Thyroid gland (tissue), 4 donors: ENCODE results near the gene GPLD1. TPM values are rescaled to one million over a fixed set of nuclear protein-coding genes. Genes with fewer than 3 reads are reported as not detected.
"Not testable (repeated sequence)": the region's sequence is repeated elsewhere in the genome, so short reads cannot be mapped to it uniquely, and the experiment has no call there.

ENCODE experiments used
- DNase-seq, 2 donors: peaks; one replicate each; pipeline ENCODE4 v3.0.0-alpha.2; 2019
- H3K27ac ChIP-seq, 3 donors: fragments of 200-600 bp; sonication (generic); 1 replicate in 2 of 3; 2 replicates in 1 of 3; pipeline ENCODE4 v1.5.1; 2016 to 2019; ENCODE audit warnings: mild to moderate bottlenecking in 1 of 3, moderate library complexity in 1 of 3
- H3K27me3 ChIP-seq: fragments of 200-600 bp; sonication (generic); one replicate; pipeline ENCODE4 v1.5.1; 2019
- H3K36me3 ChIP-seq, 2 donors: fragments of 200-600 bp; sonication (generic); one replicate each; pipeline ENCODE4 v1.5.1; 2016 to 2019
- H3K4me1 ChIP-seq, 2 donors: fragments of 200-600 bp; sonication (generic); one replicate each; pipeline ENCODE4 v1.5.1; 2017 to 2019
- H3K4me3 ChIP-seq, 3 donors: fragments of 200-600 bp; sonication (generic); replicated peaks in 1 of 3; 1 replicate in 2 of 3; 2 replicates in 1 of 3; pipeline ENCODE4 v1.5.1; 2016; ENCODE audit warnings: mild to moderate bottlenecking in 1 of 3
- H3K9me3 ChIP-seq: fragments of 200-600 bp; sonication (generic); one replicate; pipeline ENCODE4 v1.5.1; 2017
- POLR2A ChIP-seq, 2 donors: fragments of 450-650 bp; IDR thresholded peaks; one replicate each; pipeline ENCODE4 v1.6.1; 2017; ENCODE audit warnings: antibody characterized with exemption in 2 of 2, mild to moderate bottlenecking in 2 of 2, moderate library complexity in 1 of 2
- WGBS, 2 donors: methylation state at CpG; one replicate each; pipeline ENCODE4 v1.1.5; 2017; 5-methylcytosine and 5-hydroxymethylcytosine counted together
- intact Hi-C: fragments of 100-400 bp; cut with DNase I; formaldehyde crosslinking; loops from one replicate; pipeline ENCODE4 v1.15.1; 2023
- total RNA-seq, 4 donors: library from RNA; depleted of rRNA; stranded (reverse); fragments of >200 nt; gene quantifications; one replicate each; pipeline ENCODE4 v1.2.3, GENCODE V29; 2016
- TF ChIP-seq, protein P1 (sequence below), 6 experiments: fragments of 200-600 bp in 3 of 6; fragments of 450-650 bp in 3 of 6; sonication (generic) in 3 of 6; IDR thresholded peaks; one replicate each; pipeline ENCODE4 v1.5.1; 2016 to 2019; ENCODE audit warnings: antibody characterized with exemption in 6 of 6, mild to moderate bottlenecking in 2 of 6, inconsistent platforms in 1 of 6, moderate library complexity in 1 of 6

Gene GPLD1
- total RNA-seq, 4 donors from 2014 or later = 5.1 to 15.2 (median 8.5) TPM

DNA sequence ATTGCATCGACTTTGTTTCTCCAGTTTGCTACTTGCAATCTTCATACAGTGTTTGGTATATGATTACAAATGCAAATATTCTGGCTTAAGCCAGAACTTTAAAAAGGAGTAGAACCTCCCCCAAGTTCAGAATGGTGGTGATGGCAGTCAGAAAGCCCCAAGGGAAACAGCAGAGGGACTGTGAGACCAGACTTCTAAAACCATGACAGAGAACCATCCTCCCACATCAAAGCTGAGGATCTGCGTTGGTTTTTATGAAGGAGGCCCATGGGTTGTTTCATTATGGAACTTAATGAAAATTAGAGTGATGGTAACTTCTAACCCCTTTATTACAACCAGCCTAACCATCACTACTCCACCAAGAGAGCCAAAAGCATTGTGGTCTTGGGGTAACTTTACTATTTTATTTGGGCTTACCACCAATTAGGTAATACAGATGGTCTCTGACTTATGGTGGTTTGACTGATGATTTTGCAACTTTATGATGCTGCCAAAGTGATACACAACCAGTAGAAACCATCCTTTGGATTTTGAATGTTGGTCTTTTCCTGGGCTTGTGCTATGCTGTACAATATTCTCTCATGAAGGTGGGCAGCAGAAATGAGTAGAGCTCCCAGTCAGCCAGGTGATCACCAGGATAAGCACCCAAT, 97.5 kb downstream of the GPLD1 start:
- intact Hi-C loops = loop anchor here (10.0 kb wide), 1 partner anchor 327 kb away; no protein-coding TSS in a partner anchor
- no peak for TF ChIP-seq POLR2A (IDR thresholded peaks at IDR 0.05)
- TF ChIP-seq, protein P1, sequence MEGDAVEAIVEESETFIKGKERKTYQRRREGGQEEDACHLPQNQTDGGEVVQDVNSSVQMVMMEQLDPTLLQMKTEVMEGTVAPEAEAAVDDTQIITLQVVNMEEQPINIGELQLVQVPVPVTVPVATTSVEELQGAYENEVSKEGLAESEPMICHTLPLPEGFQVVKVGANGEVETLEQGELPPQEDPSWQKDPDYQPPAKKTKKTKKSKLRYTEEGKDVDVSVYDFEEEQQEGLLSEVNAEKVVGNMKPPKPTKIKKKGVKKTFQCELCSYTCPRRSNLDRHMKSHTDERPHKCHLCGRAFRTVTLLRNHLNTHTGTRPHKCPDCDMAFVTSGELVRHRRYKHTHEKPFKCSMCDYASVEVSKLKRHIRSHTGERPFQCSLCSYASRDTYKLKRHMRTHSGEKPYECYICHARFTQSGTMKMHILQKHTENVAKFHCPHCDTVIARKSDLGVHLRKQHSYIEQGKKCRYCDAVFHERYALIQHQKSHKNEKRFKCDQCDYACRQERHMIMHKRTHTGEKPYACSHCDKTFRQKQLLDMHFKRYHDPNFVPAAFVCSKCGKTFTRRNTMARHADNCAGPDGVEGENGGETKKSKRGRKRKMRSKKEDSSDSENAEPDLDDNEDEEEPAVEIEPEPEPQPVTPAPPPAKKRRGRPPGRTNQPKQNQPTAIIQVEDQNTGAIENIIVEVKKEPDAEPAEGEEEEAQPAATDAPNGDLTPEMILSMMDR (IDR thresholded peaks at IDR 0.05) = no peak

DNA sequence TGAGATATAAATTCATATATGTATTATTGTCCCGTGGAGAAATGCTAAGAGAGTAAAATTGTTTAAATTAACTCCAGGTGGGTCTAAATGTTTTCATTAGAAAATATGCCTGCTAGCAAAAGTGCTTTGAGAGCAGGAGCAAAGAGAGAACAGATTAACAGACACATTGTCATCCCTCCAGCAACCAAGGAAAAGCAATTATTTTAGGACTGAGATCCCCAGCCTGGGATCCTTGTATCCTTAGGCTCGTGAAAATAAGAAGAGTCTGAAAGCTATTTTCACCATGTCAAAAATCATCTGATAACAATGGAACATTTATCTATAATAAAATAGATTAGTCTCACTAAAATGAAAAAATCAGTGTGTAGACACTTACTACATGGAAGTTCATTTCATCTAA, 98.2 kb downstream of the GPLD1 start:
- no peak for DNase-seq
- no peak for TF ChIP-seq POLR2A (IDR thresholded peaks at IDR 0.05)
- TF ChIP-seq, protein P1 (IDR thresholded peaks at IDR 0.05) = no peak

More for the DNA sequence above, 97.5 kb downstream of the GPLD1 start:
- DNase-seq = no peak
- Histone ChIP-seq H3K4me3 (no peak overlapping the region), H3K4me1 (no peaks in the 10 kb centered on the region), H3K36me3 (no peaks in the 10 kb centered on the region), H3K9me3 (no peaks in the 10 kb centered on the region), H3K27ac (no peak overlapping the region), H3K27me3 (no peaks in the 10 kb centered on the region)
- WGBS, 2 donors = 81 to 84% methylated on average over 2 of the region's 2 CpGs

DNA sequence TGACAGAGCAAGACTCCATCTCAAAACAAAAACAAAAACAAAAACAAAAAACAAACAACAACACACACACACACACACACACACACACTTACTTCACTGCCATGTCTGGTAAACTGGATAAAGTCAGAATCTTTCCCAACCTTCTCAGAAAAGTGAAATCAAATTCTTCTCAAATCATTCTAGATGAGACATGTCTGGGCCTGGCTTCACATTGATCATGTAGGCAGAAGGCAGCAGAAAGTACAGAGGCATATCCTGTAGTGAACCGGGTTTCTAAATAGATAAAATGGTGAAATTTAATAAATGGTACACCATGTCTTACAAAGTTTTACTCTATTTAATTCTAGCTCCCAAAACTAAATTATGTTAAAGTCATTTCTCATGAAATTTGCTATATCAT, 101.6 kb downstream of the GPLD1 start:
- Histone ChIP-seq H3K27ac (no peak overlapping the region), H3K4me3 (no peak overlapping the region), H3K36me3 (no peaks in the 10 kb centered on the region), H3K4me1 (no peaks in the 10 kb centered on the region), H3K27me3 (no peaks in the 10 kb centered on the region), H3K9me3 (no peaks in the 10 kb centered on the region)
- intact Hi-C loops = no loop called here
- 90 to 96% methylated on average over 1 of the region's 1 CpG for WGBS, 2 donors
- TF ChIP-seq POLR2A (IDR thresholded peaks at IDR 0.05) = no peak
- DNase-seq = no peak

More for the DNA sequence above, 98.2 kb downstream of the GPLD1 start:
- Histone ChIP-seq H3K36me3 (no peaks in the 10 kb centered on the region), H3K9me3 (no peaks in the 10 kb centered on the region), H3K27ac (no peak overlapping the region), H3K4me1 (no peaks in the 10 kb centered on the region), H3K27me3 (no peaks in the 10 kb centered on the region), H3K4me3 (no peak overlapping the region)
- intact Hi-C loops = loop anchor here (10.0 kb wide), 1 partner anchor 326 kb away; no protein-coding TSS in a partner anchor
- WGBS, 2 donors = 64 to 73% methylated on average over 2 of the region's 2 CpGs

DNA sequence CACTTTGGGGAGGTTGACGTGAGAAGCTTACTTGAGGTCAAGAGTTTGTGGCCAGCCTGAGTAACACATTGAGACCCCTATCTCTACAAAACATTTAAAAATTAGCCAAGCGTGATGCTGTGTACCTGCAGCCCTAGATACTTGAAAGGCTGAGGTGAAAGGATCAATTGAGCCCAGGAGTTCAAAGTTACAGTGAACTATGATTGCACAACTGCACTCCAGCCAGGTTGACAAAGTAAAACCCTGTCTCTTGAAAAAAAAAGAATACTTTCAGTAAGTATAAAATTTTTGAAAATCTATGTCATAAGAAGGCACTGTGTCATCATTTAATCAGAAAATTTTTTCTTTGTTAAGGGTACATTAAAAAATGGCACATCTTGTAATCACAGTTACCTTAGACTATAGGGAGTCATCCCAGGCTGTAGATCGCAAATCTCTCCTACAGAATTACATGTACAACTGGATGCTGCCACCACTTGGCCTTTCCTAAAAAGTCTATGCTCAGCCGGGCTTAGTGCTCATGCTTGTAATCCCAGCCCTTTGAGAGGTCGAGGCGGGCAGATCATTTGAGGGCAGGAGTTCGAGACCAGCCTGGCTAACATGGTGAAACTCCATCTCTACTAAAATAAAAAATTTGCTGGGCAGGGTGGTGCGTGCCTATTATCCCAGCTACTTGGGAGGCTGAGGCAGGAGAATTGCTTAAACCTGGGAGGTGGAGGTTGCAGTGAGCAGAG, 103.7 kb downstream of the GPLD1 start:
- H3K4me3 ChIP-seq = no peak overlapping the region
- no peaks in the 10 kb centered on the region for H3K36me3 ChIP-seq
- no peak for TF ChIP-seq POLR2A (IDR thresholded peaks at IDR 0.05)
- TF ChIP-seq, protein P1 (IDR thresholded peaks at IDR 0.05) = no peak
- no peaks in the 10 kb centered on the region for H3K27me3 ChIP-seq
- WGBS, 2 donors = 47 to 62% methylated on average over 8 of the region's 8 CpGs
- no peaks in the 10 kb centered on the region for H3K9me3 ChIP-seq
- DNase-seq = no peak
- no peaks in the 10 kb centered on the region for H3K4me1 ChIP-seq
- intact Hi-C loops = no loop called here
- H3K27ac ChIP-seq = no peak overlapping the region

DNA sequence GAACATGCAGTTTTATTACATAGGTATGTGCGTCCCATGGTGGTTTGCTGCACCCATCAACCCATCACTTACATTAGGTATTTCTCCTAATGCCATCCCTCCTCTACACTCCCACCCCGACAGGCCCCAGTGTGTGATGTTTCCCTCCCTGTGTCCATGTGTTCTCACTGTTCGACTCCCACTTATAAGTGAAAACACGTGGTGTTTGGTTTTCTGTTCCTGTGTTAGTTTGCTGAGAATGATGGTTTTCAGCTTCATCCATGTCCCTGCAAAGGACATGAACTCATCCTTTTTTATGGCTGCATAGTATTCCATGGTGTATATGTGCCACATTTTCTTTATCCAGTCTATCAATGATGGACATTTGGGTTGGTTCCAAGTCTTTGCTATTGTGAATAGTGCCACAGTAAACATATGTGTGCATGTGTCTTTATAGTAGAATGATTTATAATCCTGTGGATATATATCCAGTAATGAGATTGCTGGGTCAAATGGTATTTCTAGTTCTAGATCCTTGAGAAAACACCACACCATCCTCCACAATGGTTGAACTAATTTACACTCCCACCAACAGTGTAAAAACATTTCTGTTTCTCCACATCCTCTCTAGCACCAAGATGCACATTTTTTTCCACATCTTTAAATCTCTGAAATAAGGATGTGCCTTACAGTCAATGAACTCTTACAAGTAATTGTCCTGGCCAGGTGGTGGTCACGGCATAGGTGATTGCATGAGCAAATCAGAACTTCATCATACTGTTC, 104.8 kb downstream of the GPLD1 start:
- H3K27me3 ChIP-seq, H3K4me3 ChIP-seq, DNase-seq, H3K4me1 ChIP-seq, H3K9me3 ChIP-seq, H3K27ac ChIP-seq, H3K36me3 ChIP-seq, intact Hi-C loops: not testable (repeated sequence)
- 90 to 91% methylated on average over 5 of the region's 5 CpGs for WGBS, 2 donors

DNA sequence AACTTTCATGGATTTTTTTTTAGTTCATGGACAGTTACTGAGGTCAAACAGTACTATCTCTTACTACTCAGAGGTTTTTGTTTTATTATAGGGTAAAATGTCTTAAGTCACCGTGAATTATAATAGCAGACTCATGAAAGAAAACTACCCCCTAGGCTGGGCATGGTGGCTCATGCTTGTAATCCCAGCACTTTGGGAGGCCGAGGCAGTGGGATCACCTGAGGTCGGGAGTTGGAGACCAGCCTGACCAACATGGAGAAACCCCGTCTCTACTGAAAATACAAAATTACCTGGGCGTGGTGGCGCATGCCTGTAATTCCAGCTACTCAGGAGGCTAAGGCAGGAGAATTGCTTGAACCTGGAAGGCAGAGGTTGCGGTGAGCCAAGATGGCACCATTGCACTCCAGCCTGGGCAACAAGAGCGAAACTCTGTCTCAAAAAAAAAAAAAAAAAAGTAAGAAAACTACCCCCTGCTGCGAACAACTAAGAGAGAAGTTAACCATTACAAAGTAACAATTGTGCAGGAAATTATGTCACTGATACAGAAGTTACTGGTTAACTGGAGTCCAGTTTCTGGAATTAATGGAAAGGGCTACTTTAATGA, 106.4 kb downstream of the GPLD1 start:
- H3K36me3 ChIP-seq, H3K9me3 ChIP-seq, DNase-seq, H3K27ac ChIP-seq, H3K27me3 ChIP-seq, intact Hi-C loops, H3K4me1 ChIP-seq, H3K4me3 ChIP-seq: not testable (repeated sequence)
- 97% methylated on average over 9 of the region's 9 CpGs for WGBS, 2 donors
